ENCODE data around the gene COL5A1.

- TF ChIP-seq EZH2 (IDR thresholded peaks at IDR 0.05; ENCODE audit: insufficient read depth, poor library complexity, severe bottlenecking) (no peak), EZH2phosphoT487 (IDR thresholded peaks at IDR 0.05; ENCODE audit: insufficient read depth, low read depth) (no peak)
These were observed 20.6 kb upstream of the COL5A1 start for GRCh38 chr9:134620751-134621557.
